Activated CD4-positive, alpha-beta T cell treated with anti-CD3 and anti-CD28 coated beads, Interleukin-2, amount 50 U/mL, for 4 hours (primary cell): ENCODE results near the gene CATSPER3.
"Not testable (repeated sequence)": the region's sequence is repeated elsewhere in the genome, so short reads cannot be mapped to it uniquely, and the experiment has no call there.

Experiments
- DNase-seq, 2 experiments: peaks; one replicate each; pipeline ENCODE4 v3.0.0-alpha.2; 2020

The CATSPER3 gene

GRCh38 chr5:134975843-134976242 lies 8.1 kb downstream of the CATSPER3 start:
- no peak for DNase-seq

DNA sequence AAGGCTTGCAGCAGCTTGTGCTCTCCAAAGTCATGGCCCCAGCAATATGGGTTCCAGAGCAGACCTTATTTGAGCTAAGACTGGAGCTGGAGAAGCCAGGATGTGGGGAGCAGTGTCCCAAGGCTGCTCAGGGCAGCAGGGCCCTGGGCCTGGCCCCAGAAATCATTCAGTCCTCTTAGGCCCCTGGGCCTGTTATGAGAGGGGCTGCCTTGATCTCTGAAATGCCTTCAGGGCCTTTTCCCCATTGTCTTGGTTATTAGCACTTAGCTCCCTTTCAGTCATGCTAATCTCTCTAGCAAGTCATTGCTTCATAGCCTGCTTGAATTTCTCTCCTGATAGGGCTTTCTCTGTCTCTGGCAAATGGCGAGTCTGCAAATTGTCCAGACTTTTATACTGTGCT lies 9.1 kb downstream of the CATSPER3 start:
- DNase-seq, result no peak

GRCh38 chr5:134979416-134979815 lies 11.7 kb downstream of the CATSPER3 start:
- DNase-seq, result no peak

GRCh38 chr5:134982230-134982629 lies 14.5 kb downstream of the CATSPER3 start:
- no peak for DNase-seq

DNA sequence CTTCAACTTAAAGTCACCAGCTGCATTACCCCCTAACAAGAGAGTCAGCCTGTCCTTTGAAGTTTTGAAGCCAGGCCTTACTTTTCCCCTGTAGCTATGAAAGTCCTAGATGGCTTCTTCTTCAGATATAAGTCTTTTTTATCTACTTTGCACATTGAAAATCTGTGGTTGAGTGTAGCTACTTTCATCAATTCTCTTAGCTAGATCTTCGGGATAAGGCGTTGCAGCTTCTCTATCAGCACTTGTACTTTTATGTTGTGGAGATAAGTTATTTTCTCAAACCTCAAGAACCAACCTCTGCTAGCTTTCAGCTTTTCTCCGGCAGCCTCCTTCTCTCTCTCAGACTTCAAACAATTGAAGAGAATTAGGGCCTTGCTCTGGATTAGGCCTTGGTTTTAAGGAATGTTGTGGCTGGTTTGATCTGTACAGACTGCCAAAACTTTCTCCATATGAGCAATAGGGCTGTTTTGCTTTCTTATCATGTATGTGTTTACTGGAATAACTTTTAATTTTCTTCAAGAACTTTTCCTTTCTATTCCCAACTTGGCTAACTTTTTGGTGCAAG lies 21.6 kb downstream of the CATSPER3 start:
- DNase-seq, result no peak

DNA sequence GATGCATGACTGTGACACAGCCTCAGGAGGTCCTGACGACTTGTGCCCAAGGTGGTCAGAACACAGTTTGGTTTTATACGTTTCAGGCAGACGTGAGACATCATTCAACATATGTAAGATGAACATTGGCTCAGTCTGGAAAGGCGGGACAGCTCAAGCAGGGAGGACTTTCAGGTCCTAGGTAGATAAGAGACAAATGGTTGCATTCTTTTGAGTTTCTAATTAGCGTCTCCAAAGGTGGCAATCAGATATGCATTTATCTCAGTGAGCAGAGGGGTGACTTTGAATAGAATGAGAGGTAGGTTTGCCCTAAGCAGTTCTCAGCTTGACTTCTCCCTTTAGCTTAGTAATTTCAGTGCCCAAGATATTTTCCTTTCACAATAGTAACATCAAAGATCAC lies 22.5 kb downstream of the CATSPER3 start:
- not testable (repeated sequence) for DNase-seq

GRCh38 chr5:134992148-134992547 lies 24.4 kb downstream of the CATSPER3 start:
- no peak for DNase-seq

- DNase-seq, result no peak
Measured at GRCh38 chr5:134993161-134993560, 25.5 kb downstream of the CATSPER3 start.

DNA sequence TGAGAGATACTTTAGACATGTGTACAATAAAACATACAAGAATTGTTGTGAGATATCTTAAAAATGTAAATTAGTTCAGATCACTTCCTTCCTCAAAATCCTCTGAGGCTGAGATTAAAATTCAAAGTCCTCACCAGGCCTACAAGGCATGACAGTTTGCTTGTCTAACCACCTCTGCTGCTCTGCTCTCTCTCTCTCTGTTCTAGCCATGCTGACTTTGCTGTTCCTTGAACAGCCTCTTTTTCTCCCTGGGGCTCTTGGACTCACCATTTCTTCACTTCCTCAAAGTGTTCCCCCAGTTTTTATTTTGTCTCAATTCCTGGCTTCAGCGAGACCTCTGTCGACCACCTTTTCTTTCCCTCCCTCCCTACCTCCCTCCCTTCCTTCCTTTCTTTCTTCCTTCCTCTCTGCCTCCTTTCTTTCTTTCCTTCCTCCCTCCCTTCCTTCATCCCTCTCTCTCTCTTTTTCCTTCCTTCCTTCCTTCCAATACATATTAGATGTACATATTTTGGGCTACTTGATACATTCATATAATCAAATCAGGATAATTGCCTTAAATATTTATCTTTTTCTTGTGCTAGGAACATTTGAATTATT lies 27.0 kb downstream of the CATSPER3 start:
- DNase-seq, result no peak

DNA sequence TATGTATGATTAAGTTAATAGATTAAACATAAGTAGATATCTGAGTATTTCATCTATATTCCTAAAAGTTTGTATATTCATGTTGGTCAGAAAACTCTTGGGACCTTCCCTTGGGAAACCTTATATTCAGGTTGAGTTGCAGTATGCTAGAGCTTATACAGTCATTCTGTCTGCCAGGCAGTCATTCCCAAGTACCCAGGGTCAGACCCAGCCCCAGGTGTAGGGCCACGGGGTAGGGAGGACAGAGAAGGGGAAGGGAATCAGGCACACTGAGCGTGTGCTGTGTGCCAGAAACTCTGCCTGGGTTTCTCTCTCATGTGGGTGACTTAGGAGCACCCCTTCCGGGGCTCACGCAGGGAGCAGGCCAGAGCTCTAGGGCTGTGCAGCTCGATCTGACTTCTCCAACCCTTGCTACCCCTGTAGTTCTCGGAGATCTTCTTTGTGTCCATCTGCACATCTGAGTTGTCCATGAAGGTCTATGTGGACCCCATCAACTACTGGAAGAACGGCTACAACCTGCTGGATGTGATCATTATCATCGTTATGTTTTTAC lies 28.2 kb downstream of the CATSPER3 start:
- no peak for DNase-seq

DNA sequence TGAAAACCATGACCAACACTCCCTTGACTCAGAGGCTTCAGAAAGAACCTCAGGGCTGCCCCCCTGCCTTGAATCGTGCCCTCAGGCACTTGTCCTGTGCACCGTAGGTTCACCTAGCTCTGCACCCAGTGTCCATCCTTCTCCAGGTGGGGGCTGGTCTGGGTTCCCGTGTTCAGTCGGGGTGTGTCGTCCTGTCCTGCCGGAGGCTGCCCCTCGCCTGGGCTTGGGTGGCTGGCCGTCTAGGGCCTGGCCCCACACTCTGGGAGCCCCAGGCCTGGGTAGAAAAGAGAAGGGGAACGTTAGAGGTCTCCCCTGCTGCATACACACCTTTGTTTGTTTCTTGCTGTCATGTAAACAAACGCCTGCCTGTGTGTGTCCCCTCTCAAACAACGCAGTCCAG lies 29.3 kb downstream of the CATSPER3 start:
- DNase-seq, result no peak

DNA sequence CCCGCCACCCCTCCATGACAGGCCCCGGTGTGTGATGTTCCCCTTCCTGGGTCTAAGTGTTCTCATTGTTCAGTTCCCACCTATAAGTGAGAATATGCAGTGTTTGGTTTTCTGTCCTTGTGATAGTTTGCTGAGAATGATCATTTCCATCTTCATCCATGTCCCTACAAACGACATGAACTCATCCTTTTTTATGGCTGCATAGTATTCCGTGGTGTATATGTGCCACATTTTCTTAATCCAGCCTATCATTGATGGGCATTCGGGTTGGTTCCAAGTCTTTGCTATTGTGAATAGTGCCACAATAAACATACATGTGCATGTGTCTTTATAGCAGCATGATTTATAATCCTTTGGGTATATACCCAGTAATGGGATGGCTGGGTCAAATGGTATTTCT lies 30.4 kb downstream of the CATSPER3 start:
- not testable (repeated sequence) for DNase-seq

GRCh38 chr5:135004376-135004775 lies 36.7 kb downstream of the CATSPER3 start:
- DNase-seq, result no peak

DNA sequence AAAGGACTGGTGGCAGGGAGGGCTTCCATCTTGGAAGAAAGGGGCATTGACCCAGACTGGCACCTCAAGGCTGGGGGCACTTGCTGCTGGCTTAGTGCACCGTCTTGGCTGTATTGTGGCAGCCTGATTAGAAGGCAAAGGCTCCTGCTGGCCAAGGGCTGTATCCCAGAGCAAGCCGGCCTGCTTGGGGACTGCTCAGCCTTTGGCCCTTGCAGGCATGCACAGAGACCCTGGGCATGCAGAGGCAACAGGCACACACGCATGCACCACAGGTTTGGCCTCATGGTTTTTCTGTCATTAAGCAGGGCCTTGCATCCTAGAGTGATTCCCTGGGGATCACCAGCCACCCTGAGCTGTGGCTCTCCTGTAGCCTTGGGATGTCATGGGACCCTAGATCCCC lies 37.4 kb downstream of the CATSPER3 start:
- DNase-seq, result no peak

DNA sequence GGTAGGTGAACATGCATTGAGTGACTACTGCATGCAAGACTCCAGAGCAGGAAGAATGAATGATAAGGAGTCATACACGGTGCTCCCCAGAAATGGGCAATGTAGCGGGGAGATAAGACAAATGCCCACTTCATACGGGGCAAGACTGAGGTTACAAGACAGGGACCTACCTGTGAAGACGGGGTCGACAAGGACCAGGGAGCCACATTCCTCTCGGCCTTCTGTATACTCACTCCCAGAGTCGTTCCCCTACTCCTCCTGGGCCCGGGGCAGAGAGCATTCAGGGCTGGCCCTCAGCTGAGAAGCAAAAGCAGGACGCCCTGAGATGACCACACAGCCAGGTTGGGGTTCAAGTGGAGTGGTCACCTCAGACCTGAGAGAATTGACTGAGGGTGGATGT lies 39.6 kb downstream of the CATSPER3 start:
- no peak for DNase-seq

DNA sequence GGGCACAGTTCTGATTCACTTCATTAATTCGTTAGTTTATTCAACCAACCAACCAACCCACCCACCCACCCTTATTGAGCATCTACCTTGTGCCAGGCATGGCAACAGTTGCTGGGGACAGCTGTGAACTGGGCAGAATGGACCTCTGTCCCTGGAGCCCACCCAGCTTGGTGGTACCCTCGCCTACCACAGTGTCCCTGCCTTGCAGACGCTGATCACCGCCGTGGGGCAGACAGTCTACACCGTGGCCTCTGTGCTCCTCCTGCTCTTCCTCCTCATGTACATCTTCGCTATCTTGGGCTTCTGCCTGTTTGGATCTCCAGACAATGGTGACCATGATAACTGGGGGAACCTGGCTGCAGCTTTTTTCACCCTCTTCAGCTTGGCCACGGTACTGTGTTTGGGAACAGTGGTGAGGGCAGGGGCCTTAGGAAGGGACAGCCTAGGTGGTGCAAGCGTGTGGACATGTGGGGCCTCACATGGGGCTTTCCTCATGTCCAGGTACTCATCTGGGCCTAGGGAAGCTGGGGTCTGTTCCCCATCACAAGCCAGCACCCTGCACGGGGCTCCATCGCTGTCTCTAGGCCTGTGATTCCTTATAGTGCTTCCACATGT lies 40.1 kb downstream of the CATSPER3 start:
- no peak for DNase-seq

DNA sequence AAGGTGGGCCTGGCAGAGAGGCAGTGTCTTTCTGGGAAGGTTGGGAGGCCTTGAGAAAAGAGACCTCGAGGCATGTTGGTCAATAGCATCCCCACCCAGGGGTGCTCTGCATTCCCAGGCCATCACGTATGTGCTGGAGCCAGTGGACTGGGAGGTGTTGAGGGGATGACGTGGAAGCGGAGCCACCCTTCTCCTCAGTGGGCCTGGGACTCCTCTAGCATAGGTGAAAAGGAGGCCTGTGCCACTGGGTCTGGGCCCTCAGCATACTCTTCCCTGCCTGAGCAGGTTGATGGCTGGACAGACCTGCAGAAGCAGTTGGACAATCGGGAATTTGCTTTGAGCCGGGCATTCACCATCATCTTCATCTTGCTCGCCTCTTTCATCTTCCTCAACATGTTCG lies 40.8 kb downstream of the CATSPER3 start:
- DNase-seq, result no peak

- no peak for DNase-seq
Measured at GRCh38 chr5:135008981-135009735, 41.5 kb downstream of the CATSPER3 start.

GRCh38 chr5:135009736-135010501 lies 42.2 kb downstream of the CATSPER3 start:
- DNase-seq, result no peak

- DNase-seq, result no peak
Measured at GRCh38 chr5:135010502-135011354, 43.0 kb downstream of the CATSPER3 start.

GRCh38 chr5:135011355-135012032 lies 43.8 kb downstream of the CATSPER3 start:
- DNase-seq, result no peak
